DMS 273 treated with DMSO at 0.1 percent for 48 hours (cell line): ENCODE data around the gene IGFBPL1.

Source experiments
- DNase-seq: peaks from one replicate; lab custom pipeline; 2025; lab: John Stamatoyannopoulos, UW

IGFBPL1 gene

GRCh38 chr9:38395653-38396370, 28.4 kb downstream of the IGFBPL1 start:
- no peak for DNase-seq

- no peak for DNase-seq
Observed at GRCh38 chr9:38394416-38394815, 29.8 kb downstream of the IGFBPL1 start.

- DNase-seq, result no peak
Observed at GRCh38 chr9:38393128-38393796, 31.0 kb downstream of the IGFBPL1 start.

GRCh38 chr9:38392235-38393127, 31.8 kb downstream of the IGFBPL1 start, which contains the start of gene ALDH1B1:
ALDH1B1 (plus strand) TSS chr9:38392702; CDS start chr9:38395749, 3,047 bp downstream.
- peak; percentile 57 for DNase-seq

GRCh38 chr9:38391278-38392118, 32.8 kb downstream of the IGFBPL1 start:
- DNase-seq, result no peak

- no peak for DNase-seq
Observed at GRCh38 chr9:38390851-38391250, 33.4 kb downstream of the IGFBPL1 start.

GRCh38 chr9:38390442-38390841, 33.8 kb downstream of the IGFBPL1 start:
- no peak for DNase-seq

GRCh38 chr9:38389313-38389712, 34.9 kb downstream of the IGFBPL1 start:
- no peak for DNase-seq

- DNase-seq, result no peak
Observed at GRCh38 chr9:38388283-38389223, 35.7 kb downstream of the IGFBPL1 start.

GRCh38 chr9:38387751-38388150, 36.5 kb downstream of the IGFBPL1 start:
- DNase-seq, result no peak

GRCh38 chr9:38387066-38387465, 37.2 kb downstream of the IGFBPL1 start:
- DNase-seq, result no peak

- DNase-seq, result no peak
Observed at GRCh38 chr9:38386319-38386895, 37.8 kb downstream of the IGFBPL1 start.

- no peak for DNase-seq
Observed at GRCh38 chr9:38385896-38386295, 38.4 kb downstream of the IGFBPL1 start.

- no peak for DNase-seq
Observed at GRCh38 chr9:38384990-38385848, 39.0 kb downstream of the IGFBPL1 start.

GRCh38 chr9:38382141-38382540, 42.1 kb downstream of the IGFBPL1 start:
- no peak for DNase-seq

- no peak for DNase-seq
Observed at GRCh38 chr9:38380872-38381534, 43.3 kb downstream of the IGFBPL1 start.

GRCh38 chr9:38380230-38380871, 43.9 kb downstream of the IGFBPL1 start:
- no peak for DNase-seq
